ENCODE data around the gene CCDC148.

CCDC148 gene

DNA sequence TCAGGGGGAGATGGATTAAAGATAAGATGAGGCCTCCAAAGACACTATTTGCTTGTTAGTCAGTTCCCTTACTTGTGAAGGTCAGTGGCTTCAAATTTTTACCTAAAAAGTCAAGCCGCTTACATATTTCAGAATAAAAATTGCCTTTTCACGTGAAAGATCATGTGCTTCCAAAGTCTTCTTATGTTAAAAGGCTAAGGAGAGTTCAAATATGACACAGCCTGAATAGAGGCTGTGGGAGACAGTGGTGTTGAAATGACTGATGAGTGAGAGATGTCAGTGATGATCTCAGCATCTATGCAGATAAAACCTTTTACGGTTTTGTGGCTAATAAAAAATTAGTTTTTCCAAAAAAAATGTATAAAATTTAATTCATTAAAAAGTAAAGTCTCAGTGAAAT is 314.4 kb downstream of the CCDC148 start:
- ATAC-seq (no peak), DNase-seq (ENCODE audit: low spot score in 2 of 2) (no peak)
- H3K9me3 Mint-ChIP-seq: peaks cover 4% of the 10 kb centered on the region
- no peaks in the 10 kb centered on the region for H3K36me3 Mint-ChIP-seq
- H3K4me3 Mint-ChIP-seq: no peak overlapping the region
- no peak overlapping the region for H3K27ac Mint-ChIP-seq
- no peaks in the 10 kb centered on the region for H3K4me1 Mint-ChIP-seq

DNA sequence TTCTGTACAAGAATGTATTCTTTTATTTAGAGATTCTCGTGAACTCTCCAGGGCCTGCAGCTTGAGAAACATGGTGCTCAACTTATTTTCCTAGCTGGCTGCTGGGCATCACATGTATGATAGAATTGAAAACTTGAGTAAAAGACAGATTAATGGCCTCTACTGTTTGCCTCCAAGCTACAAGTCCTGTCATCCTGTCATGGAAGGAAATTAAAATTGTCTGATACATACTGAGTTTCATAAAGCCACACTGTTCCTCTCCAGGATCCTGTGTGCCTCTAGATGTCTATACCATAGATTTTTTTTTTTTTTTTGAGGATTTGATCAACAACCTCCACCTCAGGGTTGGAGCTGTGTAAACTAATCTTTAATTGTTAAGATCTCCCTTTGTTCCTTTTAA is 316.4 kb downstream of the CCDC148 start:
- ATAC-seq: no peak
- no peaks in the 10 kb centered on the region for H3K4me1 Mint-ChIP-seq
- no peak for DNase-seq (ENCODE audit: low spot score in 2 of 2)
- H3K4me3 Mint-ChIP-seq: no peak overlapping the region
- H3K36me3 Mint-ChIP-seq: no peaks in the 10 kb centered on the region
- no peaks in the 10 kb centered on the region for H3K9me3 Mint-ChIP-seq
- no peak overlapping the region for H3K27ac Mint-ChIP-seq

DNA sequence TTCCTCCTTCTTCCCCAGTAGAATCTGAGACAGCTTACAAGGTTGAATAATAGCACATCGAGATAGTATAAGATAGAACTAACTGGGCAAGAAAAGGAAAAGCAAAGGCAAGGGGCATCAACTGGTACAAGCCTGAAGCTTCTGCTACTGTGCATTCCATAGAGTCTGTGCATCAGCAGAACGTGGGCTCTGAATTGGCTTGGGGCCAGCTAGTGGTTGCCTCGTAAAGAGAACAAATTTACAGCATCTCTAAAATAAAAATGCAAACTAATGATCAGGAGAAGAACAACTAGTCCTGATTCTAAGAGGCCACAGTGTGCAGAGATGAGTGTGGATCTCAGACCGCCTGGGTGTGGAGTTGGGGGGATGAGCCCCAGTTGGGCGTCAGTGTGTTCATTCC is 318.3 kb downstream of the CCDC148 start:
- Mint-ChIP-seq H3K27ac (no peak overlapping the region), H3K4me3 (no peak overlapping the region), H3K36me3 (no peaks in the 10 kb centered on the region), H3K9me3 (no peaks in the 10 kb centered on the region), H3K4me1 (no peaks in the 10 kb centered on the region)
- DNase-seq (ENCODE audit: low spot score in 2 of 2) (no peak), ATAC-seq (no peak)

- H3K36me3 Mint-ChIP-seq: no peaks in the 10 kb centered on the region
- no peaks in the 10 kb centered on the region for H3K9me3 Mint-ChIP-seq
- no peak for DNase-seq (ENCODE audit: low spot score in 2 of 2)
- no peak overlapping the region for H3K4me3 Mint-ChIP-seq
- H3K4me1 Mint-ChIP-seq: no peaks in the 10 kb centered on the region
- no peak for ATAC-seq
- H3K27ac Mint-ChIP-seq: no peak overlapping the region
Measured at GRCh38 chr2:158135096-158135495, 321.5 kb downstream of the CCDC148 start.

DNA sequence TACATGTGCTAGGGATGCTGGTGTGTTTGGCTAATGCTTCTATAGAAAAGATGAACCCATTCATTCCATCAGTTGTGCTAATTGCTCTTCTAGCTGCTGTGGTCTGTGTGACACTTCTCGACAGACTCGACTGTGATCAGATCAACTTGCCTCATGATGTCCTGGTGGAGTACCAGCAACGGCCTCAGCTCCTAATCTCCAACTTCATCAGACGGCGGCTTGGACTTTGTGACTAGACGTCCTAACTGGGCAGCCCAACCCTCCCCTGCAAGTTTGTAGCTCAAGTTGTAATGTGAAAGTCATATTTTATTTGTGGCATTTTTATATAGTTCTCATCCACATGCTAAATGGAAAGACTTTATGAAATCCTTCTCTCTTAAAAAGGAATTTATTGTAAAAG is 321.9 kb downstream of the CCDC148 start:
- no peaks in the 10 kb centered on the region for H3K4me1 Mint-ChIP-seq
- DNase-seq (ENCODE audit: low spot score in 2 of 2) (no peak), ATAC-seq (no peak)
- H3K4me3 Mint-ChIP-seq: no peak overlapping the region
- no peak overlapping the region for H3K27ac Mint-ChIP-seq
- H3K36me3 Mint-ChIP-seq: no peaks in the 10 kb centered on the region
- no peaks in the 10 kb centered on the region for H3K9me3 Mint-ChIP-seq

DNA sequence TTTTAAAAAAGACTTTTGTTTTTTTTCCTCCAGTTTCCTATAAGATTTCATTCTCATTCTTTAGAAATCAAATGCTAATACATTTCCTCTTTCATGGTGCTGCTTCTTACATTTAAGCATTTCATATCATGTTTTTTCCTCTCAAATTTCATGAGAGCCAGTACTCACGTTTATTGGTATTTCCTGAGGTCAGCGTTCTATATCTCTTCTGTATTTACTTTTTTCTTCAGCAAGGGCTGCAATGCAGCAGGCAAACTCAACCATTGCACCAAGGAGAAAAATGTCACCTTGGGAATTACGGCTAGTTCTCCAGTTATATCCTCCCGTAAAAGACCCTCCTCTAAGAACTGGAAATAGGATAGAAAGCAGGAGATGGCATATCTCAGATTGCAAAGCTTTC is 322.5 kb downstream of the CCDC148 start:
- ATAC-seq (no peak), DNase-seq (ENCODE audit: low spot score in 2 of 2) (no peak)
- Mint-ChIP-seq H3K9me3 (no peaks in the 10 kb centered on the region), H3K4me1 (no peaks in the 10 kb centered on the region), H3K36me3 (no peaks in the 10 kb centered on the region), H3K4me3 (no peak overlapping the region), H3K27ac (no peak overlapping the region)

DNA sequence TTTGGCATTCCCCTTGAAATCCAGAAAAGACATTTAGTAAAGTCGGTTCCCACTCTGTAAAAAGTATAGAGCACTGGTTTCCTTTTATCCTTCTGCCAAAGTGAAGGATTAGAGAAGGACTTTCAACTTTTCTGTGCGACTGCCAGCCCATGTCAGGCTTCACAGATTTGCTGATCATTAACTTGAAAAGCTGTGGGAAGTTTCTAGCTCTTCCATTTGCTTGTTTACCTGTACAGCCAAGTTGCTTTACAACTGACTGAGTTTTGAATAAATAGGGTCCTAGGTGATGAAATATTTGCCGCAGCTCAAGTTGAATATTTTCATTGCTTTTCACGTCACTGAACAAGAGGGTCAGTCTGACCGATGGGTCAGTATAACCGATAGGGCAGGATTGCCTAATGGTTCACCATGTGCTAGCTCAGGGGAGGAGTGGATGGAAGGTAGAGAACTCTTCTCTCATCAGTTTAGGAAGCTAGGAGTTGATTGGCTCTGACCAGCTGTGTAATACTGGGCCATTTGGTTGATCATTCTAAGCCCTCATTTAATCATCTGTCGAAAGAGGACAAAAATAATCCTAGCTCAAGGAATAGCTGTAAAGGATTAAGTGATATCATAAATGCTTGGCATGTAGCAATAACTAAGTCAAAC is 324.5 kb downstream of the CCDC148 start:
- ATAC-seq (no peak), DNase-seq (ENCODE audit: low spot score in 2 of 2) (no peak)
- Mint-ChIP-seq H3K4me3 (no peak overlapping the region), H3K9me3 (no peaks in the 10 kb centered on the region), H3K36me3 (no peaks in the 10 kb centered on the region), H3K27ac (no peak overlapping the region), H3K4me1 (no peaks in the 10 kb centered on the region)

DNA sequence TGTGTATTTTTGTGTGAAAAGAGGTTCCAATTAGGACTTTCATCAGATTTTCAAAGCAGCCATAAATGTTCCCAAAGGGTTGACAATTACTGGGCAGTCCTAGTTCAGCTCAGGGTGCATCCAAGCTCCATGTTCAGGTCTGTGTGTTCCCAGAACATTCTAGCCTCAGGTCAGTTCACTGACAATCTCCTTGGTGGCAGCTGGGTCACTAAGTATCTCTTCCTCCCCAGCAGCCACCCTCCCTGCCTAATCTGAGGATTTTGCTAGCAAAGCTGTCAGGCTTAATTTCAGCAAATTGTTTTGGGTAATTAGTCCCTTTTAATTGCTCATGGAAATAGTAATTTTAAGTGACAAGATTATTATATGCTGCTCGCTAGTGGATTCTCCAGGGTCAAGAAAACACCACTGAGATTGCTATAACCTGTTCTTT is 325.1 kb downstream of the CCDC148 start:
- Mint-ChIP-seq H3K9me3 (no peaks in the 10 kb centered on the region), H3K27ac (no peak overlapping the region), H3K36me3 (no peaks in the 10 kb centered on the region), H3K4me3 (no peak overlapping the region), H3K4me1 (no peaks in the 10 kb centered on the region)
- DNase-seq (ENCODE audit: low spot score in 2 of 2) (no peak), ATAC-seq (no peak)

DNA sequence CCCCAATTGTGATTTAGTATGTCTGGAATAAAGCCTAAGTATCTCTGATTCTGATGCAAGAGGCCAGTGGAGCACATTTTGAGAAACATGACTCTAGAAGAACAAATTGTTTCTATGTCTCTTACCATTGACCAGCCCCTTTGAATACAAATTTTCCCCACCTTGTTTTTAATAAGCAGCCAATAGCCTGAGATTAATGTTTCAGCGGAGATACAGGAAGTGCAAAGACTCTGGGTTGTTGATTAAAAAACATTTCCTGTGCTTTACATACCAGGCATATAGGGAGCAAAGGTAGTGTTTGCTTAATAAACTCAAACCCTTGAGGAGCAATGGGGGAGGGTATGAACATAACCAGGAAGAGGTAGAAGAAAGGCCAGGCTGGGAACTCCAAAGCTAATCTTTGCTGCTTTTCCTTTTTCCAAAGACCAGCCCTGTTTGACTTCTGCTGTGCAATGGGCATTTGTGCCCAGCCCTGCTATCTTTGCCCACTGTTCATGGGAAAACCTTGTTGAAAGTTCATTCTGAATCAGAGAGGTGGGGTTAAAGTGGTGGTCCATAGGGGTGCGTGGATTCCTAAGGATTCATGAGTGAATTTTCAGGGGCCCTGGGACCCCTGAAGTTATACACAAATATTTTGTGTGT is 325.6 kb downstream of the CCDC148 start:
- Mint-ChIP-seq H3K36me3 (no peaks in the 10 kb centered on the region), H3K4me3 (no peak overlapping the region), H3K9me3 (no peaks in the 10 kb centered on the region), H3K27ac (no peak overlapping the region), H3K4me1 (no peaks in the 10 kb centered on the region)
- ATAC-seq: no peak
- DNase-seq (ENCODE audit: low spot score in 2 of 2): no peak

DNA sequence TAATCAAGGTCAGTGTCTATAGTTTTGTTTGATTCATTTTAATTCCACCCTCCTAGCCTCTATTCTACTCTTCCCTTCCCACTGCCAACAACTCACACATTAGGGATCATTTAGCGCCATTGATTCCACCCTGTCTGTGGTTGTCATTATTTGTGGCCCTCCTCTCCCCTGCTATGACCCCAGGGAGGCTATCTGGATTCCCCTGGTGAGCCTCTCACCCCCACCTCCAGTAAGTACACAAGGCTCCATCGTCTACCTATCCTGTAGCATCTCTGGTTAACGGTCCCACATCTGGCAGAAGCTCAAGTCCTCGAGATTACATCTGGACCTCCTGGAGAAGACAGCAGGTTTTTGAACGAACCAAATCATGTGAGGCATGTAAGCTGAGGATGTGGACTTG is 327.5 kb downstream of the CCDC148 start:
- no peak for DNase-seq (ENCODE audit: low spot score in 2 of 2)
- no peaks in the 10 kb centered on the region for H3K9me3 Mint-ChIP-seq
- no peaks in the 10 kb centered on the region for H3K36me3 Mint-ChIP-seq
- H3K4me1 Mint-ChIP-seq: no peaks in the 10 kb centered on the region
- no peak overlapping the region for H3K4me3 Mint-ChIP-seq
- H3K27ac Mint-ChIP-seq: no peak overlapping the region
- ATAC-seq: no peak

DNA sequence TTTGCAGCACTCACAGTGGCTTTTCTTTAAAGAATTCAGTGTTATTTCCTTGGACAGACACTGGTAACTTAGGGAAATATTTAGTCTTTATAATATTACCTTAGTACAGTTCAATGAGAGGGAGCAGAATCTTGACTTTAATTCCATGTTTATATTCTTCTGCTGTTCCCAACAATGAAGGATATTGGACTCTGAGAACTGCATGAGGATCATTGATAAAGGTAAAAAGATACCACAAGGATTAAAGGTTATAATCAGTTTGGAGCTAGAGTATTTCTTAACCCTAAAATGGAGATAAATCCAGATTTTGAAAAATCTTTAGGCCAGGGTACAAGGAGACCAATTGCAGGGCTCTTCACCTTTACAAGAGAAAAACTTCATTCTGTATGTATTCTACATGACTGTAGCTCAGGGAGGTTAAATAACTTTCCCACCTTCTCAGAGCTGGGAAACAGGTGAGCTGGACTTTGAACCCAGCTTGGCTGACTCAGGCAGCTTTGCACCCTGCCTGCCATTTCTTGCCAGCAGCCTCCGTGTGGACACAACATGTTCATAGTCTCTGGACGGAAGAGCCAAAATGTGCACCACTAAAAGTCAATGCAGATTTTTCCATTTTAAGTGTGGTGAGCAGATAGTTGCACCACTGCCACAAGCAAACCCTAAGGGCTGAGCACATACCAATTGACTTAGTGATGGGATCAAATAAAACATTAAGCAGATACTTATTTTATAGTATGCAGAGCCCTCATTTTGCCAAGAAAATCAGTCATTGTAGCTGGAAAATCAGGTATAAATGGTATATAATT is 328.2 kb downstream of the CCDC148 start:
- DNase-seq (ENCODE audit: low spot score in 2 of 2): no peak
- Mint-ChIP-seq H3K4me3 (no peak overlapping the region), H3K27ac (no peak overlapping the region), H3K4me1 (no peaks in the 10 kb centered on the region), H3K36me3 (no peaks in the 10 kb centered on the region), H3K9me3 (no peaks in the 10 kb centered on the region)
- no peak for ATAC-seq

GRCh38 chr2:158127380-158127804 is 329.2 kb downstream of the CCDC148 start:
- no peak for DNase-seq (ENCODE audit: low spot score in 2 of 2)
- H3K4me1 Mint-ChIP-seq: no peaks in the 10 kb centered on the region
- no peak overlapping the region for H3K27ac Mint-ChIP-seq
- no peaks in the 10 kb centered on the region for H3K9me3 Mint-ChIP-seq
- ATAC-seq: no peak
- no peak overlapping the region for H3K4me3 Mint-ChIP-seq
- H3K36me3 Mint-ChIP-seq: no peaks in the 10 kb centered on the region

DNA sequence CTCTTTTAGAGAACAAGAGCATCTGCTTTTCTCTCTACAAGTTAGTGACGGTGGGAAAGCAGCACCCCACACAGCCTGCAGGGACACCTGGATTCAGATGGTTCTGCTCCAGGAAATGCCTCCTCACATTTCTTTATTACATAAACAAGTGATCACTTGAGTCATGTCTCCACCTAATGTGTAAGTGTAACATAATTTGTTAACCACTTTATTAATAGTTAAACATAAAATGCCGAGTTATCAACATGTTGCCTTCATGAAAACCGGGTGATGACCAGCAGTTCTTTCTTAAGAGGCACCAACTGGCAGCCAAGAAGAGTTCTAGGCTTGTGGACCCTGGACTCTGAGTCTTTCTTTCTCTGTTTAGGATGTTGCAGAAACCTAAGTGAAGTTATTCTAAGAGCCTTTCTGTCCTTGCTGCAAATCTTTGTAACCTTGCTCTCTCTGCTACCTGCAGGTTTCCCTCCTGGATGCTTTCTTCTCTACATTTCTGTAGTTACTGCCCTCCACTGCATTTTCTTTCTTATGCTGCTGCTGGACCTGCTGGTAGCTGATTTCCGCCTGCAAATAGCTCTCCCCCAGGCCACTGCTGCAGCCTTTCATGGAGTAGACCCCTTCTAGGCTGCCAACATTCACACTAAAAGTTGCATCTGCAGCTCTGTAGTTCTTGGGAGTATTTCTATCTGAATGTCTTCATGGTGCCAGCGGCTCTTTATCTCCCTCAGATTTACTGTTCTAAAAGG is 330.6 kb downstream of the CCDC148 start:
- H3K27ac Mint-ChIP-seq: no peak overlapping the region
- no peaks in the 10 kb centered on the region for H3K4me1 Mint-ChIP-seq
- no peak overlapping the region for H3K4me3 Mint-ChIP-seq
- DNase-seq (ENCODE audit: low spot score in 2 of 2) (no peak), ATAC-seq (no peak)
- no peaks in the 10 kb centered on the region for H3K36me3 Mint-ChIP-seq
- H3K9me3 Mint-ChIP-seq: no peaks in the 10 kb centered on the region

DNA sequence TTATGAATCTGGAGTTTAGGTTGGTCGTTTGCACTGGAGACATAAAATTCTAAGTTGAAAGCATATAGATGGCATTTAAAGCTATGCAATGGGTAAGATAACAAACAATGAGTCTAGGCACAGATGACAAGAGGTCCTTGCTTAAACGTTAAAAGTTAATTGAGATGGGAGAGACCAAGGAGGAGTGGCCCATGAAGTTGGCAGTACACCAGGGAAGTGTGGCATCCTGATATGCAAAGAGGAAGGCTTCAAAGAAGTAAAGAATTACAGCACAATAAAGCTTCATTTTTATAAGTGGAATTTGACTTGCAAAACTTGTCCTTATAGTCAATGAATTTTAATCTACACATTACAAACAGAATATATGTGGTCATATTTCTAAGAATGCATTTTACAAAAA is 331.7 kb downstream of the CCDC148 start:
- Mint-ChIP-seq H3K36me3 (no peaks in the 10 kb centered on the region), H3K9me3 (no peaks in the 10 kb centered on the region), H3K27ac (no peak overlapping the region), H3K4me1 (no peaks in the 10 kb centered on the region), H3K4me3 (no peak overlapping the region)
- no peak for ATAC-seq
- DNase-seq (ENCODE audit: low spot score in 2 of 2): no peak

Measured in stimulated activated effector memory CD8-positive, alpha-beta T cell treated with anti-CD3 and anti-CD28 coated beads, Interleukin-12 subunit alpha, Interleukin-12 subunit beta, amount 100 ng/mL, for 72 hours (primary cell).